GM18907 (cell line): Measurements from ENCODE around the gene RBFOX2.

ENCODE experiments used
- ATAC-seq: cut with Tn5 transposase; IDR thresholded peaks from one replicate; pipeline ENCODE4 v1.9.1; 2021; ENCODE audit warnings: mild to moderate bottlenecking, moderate library complexity; ENCODE audit not compliant: unreplicated experiment

The RBFOX2 gene

DNA sequence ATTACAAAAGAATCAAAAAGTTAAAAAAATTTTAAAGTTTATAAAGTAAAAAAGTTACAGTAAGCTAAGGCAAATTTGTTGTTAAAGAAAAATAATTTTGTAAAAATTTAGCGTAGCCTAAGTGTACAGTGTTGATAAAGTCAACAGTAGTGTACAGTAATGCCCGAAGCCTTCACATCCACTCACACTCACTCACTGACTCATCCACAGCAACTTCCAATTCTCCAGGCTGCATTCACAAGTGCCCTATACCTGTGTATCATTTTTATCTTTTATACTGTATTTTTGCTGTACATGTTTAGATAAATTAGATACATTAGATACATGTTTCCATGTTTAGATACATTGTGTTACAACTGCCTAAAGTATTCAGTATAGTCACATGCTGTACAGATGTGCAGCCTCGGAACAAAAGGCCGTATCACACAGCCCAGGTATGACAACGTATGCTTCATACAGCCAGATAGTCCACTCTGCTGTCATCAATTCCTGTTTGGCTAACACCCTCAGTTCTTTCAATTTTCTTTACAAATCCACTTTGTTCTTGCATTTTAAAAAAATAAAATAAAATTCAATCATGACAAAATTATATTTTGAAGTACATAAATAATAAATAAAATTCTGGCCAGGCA is 80.7 kb downstream of the RBFOX2 start:
- ATAC-seq, result no peak

DNA sequence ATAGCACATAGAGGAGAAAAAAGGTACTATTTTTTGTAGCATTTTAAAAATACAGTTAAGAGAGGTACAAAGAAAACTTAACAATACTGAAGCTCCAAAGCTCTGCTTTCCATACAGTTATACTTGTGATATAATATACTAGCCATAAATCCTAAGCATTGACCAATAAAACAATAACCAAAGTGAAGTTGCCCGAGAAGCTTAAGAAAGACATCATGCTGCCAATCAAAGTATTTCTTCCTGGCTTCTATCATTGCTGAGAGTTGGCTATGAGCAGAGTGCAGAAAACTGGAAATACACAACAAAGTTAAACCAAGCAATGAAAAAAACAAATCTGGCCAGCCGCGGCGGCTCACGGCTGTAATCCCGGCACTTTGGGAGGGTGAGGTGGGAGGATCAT is 84.2 kb downstream of the RBFOX2 start:
- no peak for ATAC-seq

DNA sequence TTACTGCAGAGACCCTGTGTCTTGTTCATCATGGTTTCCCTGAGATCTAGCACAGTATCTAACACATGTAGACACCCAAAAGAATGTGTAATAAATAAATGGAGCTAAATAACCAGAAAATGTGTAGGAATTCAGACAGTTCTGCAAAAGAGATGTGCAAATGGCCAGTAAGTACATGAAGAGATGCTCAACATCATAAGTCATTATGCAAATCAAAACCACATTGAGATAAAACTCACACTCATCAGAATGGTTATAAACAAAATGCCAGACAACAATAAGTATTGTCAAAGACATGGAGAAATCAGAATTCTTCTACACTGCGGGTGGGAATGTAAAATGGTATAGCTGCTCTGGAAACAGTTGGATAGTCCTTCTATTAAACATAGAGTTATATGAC is 88.5 kb downstream of the RBFOX2 start:
- ATAC-seq, result no peak

DNA sequence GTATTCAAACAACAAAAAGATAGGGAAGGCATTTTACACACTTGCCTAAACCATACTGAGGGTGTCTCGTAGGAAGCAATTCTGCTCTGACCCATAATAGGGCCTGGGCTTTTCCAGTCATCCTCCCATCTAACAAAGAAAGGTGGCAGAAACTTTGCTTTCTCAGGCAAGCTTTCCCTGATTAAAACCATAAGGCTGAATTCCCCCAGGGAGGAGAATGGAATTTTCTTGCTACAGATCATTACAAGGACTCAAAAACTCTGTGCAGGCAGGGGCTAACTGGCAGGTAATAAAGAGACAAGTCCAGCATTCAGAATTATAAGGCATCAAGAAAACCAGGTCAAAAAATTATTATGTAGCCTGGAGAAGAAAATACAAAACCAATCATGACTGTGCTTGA is 90.4 kb downstream of the RBFOX2 start:
- no peak for ATAC-seq

DNA sequence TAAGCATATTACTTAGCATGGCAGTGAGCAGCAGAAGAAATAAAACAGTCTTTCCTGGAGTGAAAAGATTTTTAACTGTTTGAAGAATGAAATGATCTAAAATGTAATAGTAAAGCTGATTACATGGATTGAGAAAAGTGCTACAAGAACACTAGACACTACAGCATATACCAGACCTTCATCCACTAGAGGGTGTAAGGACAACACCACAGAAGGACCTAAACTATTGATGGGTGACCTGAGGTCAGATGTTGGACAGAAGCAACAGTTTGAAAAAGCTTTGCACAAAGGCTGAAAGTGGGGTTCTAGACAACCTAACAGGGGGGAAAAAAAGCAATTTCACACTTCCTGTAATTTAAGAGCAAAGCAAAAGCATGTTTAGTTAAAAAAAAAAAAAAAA is 97.7 kb downstream of the RBFOX2 start:
- ATAC-seq, result no peak

DNA sequence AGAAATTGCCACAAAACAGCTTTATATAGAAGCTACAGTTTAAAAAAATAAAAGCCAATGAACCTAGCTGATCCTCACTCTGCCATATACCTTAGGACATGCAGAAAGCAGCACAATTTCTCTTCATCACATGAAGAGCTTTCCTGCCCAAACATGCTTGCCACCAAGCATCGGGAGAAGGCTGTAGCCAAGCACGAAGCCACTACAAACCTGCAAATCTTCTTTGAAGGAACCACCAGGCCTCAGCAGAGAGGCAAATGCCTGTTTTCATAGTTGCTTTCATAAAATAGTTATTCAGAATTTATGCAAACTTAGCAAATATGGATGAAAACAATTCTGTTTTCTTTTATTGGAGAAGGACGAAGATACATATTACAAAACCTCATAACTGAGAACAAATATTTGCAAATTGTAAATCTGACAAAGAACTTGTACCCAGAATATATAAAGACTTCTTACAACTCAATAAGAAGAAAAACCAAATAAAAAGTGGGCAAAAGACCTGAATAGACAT is 100.3 kb downstream of the RBFOX2 start:
- ATAC-seq, result no peak

DNA sequence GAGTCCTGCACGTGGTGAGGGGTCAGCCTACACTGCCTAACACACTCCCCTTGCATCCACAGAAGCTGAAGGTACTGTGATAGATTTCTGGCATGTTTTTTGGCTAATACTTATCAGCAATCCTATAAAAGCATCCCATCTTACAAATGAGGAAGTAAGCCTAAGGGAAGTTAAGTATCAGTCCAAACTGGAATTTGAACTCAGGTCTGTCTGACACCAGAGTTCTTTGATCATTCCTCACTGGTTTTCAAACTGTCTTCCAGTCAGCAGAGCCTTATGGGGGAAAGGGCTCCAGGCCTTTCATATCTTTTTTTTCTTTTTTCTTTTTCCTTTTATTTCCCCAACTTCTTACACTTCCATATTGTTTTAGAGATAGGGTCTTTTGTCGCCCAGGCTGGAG is 105.6 kb downstream of the RBFOX2 start:
- no peak for ATAC-seq

DNA sequence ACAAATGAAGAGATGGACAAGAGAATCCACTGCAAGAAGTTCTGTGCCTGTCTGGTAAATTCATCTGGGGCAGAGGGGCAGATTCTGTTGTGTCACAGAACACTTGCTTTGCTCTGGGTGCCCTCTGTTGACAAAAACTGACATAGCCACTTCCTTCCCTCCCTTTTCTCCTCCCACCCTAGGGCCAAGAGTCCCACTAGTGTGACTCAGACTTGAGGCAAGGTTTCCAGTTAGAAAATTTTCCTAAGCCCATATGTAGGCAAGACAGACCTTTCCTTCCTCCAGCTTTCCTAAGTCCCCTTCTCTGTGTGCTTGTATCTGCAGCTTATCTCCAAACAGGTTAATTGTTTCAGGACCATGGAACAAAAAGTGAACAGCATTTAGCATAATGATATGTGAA is 106.8 kb downstream of the RBFOX2 start:
- no peak for ATAC-seq

DNA sequence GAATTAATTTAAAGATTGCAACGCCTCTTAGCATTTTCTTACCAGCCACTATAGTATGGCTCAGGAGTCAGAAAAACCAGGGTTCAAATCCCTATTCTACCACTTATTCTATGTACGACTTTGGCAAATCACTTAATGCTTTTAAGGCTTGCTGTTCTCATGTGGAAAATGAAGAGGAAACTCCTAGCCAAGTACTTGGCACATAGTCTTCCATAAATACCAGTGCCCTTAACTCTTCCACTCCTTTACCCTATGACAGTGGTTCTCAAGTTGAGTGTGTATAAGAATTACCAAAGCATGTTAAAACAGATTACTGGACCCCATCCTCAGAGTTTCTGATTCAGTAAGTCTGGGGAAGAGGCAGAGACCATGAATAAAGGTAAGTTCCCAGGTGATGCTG is 107.6 kb downstream of the RBFOX2 start:
- no peak for ATAC-seq

DNA sequence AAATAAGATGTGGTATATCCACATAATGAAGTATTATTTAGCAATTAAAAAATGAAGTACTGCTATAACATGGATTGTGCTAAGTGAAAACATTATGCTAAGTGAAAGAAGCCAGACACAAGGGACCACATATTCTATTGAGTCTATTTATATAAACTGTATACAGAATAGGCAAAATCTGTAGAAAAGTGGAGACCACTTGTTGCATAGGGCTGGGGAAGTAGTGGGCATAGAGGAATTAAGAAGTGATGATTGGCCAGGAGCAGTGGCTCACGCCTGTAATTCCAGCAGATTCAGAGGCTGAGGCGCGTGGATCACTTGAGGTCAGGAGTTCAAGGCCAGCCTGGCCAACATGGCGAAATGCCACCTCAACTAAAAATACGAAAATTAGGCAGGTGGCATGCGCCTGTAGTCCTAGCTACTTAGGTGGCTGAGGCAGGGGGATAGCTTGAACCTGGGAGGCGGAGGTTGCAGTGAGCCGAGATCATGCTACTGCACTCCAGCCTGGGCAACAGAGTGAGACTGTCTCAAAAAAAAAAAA is 109.6 kb downstream of the RBFOX2 start:
- no peak for ATAC-seq

DNA sequence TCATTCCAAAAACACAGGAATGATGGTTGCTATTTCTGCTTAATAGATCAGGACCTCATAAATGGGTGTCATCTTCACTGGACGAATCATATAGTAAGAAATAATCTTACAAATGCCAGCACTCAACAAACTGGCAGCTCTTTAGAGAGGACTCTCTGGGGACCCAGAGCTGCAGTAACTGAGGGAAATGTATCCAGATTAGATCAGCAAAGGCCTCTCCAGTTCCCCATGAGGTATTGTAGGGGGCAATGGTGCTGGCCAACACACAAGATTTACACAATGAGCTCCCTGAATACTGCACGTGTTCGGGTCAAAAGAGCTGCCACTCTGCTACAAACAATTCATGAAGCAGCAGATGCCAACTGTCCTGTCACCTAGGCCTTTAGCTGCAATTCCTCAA is 110.2 kb downstream of the RBFOX2 start:
- no peak for ATAC-seq

DNA sequence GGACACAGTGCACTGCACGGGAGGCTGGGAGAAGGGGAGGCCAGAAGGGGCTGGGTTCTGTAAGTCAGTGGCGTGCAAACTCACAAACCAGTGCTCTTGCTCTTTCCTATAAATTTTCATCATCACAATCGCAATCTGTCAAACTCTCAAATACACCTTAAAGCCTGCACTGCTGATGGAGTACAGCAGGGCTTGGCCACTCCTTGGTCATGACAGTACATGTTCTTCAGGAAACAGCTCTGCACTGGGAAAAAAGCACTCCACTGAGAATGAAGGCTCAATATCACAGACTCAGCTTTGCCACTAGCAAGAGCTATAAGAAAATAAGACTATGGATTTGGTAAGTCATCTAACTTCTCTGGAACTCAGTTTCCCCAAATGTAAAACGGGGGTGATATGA is 111.0 kb downstream of the RBFOX2 start:
- no peak for ATAC-seq

DNA sequence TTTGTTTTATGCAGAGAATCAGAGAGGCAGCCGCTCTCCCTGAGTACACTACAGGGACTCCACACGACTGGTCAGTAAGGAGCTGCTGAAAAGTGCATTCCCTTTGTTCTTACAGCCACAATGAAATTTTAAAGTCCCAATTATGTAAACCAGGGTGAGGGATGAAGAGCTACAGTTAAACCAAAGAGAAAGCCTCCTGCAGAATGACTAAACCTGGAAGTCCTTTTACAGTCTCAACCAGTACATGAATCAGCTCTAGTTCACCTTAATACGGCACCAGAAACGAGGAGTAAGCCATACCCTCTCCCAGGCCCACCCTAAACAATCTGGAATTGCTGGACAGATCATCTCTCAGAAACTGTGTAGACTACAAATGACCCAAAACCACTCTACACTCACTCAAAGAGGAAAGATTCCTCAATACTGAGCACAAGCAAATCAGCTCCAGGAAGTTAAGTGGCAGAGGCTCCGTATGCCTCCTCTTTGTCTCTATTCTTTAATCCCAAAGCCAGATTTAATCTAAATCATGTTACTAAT is 113.1 kb downstream of the RBFOX2 start:
- ATAC-seq, result no peak

DNA sequence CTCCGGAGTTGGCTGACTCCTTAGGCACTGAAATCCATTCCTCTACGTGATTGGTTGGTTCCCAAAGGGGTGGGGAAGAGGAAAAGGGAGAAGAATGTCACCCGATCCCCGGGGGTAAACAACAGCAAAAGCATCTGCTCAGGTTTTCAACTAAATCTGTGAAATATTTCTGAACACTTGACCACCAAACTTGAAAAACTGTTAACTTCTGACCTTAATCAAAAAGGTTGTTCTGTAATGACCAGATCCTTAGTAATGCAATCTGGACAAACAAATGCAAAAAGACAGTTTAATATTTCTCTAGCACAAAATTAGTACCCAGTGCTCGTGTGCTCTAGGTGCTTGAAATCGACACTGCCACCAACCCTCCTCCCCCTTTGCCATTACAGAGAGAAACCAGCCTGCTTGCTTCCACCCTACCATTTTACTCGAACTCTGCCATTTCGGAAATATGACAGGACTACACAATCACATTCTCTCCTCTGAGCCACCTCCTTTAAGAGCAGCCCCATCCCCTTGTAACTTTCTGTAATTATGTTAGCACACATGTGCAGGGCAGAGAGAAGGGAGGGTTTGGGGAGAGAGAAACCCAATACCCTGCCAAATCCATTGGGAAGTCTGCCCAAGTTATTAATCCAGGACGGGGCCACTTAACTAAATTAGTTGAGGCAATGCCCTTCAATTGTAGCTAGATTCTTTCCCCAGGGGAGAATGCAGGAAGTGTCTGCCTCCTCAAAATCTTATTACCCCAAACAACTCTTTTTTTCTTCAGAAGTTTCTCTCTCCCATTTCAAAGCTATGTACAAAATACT is 113.8 kb downstream of the RBFOX2 start:
- ATAC-seq, result no peak

DNA sequence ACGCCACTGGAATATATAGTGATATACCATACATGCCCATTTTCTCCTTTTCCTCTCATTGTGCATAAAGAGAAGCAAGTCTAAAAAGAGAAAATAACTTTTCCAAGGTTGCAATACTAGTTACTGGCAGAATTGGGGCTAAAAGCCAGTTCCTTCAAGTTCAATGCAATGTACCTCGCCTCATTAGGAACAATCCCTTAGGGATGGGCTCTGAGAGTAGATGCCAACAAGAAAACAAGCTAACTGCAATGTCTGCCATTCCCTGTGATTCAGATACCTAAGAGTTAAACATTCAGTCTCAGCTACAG is 114.3 kb downstream of the RBFOX2 start:
- ATAC-seq, result no peak

DNA sequence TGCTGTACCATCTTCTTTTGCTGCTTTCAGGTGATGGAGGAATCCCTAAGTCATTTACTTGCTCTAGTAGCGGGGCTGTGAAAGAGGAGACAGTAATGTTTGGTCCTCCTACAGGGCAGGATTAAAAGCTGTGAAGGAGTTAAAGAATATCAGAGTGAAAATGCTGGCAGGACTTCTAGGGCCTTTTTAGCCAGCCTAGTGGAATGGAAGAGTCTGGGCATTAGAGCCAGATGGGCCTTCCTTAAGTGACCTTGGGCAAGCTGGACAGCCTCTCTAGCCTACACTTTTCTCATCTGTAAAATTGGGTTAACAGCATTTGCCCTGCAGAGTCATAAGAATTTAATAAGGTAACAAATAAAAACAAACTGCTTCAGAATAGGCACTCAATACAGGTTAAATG is 114.7 kb downstream of the RBFOX2 start:
- ATAC-seq, result no peak

DNA sequence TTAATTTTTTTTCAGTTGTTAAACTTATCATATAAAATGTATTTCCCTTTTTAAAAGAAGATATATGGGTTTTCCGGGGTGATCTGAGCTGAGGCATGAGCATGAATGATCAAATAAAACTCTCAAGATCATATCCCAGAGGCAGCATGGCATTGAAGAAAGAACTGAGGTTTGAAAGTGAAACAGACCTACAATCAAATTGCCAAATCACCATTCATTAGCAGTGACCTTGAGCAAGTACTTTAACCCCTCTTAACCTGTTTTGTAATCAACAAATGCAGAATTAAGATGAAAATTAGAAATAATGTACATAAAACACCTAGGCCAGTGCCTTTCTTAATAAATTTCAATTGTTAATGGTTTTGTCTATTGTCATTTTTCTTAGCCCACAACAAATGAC is 116.0 kb downstream of the RBFOX2 start:
- ATAC-seq, result no peak

DNA sequence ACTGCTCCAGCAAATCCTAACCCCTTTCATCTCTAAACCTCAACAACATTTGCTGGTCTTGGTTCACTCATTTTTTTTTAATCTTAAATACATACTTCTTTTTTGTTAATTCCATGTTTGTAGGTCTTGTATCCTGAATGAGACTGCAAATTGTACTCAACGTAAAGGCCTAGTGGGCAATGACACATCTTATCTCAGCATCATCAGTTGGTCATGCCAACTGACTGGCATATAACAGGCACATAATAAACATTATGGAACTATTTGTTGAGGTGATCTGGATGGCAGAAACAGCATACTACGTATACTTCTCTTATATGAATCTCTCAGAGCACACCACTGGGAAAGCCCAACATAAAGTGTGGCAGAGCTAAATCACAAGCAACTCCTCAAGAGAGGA is 116.7 kb downstream of the RBFOX2 start:
- no peak for ATAC-seq

DNA sequence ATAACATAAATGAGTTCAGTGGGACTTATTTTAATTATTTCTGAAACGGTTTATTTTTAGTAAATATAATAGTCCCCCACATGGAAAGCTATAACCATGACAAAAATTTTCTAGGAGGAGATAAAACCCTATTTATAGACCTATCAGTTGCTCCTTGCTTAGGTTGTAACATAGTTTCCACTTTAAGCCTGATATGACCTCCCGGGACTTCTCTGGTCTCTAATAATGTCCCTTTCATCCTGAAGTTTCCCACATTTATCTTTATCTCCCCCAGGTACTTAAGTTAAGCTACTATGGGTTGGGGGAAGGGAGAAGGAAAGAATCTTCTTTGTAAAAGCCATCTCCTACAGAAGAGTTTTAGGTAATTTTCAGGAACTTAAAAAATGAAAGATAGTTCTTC is 117.7 kb downstream of the RBFOX2 start:
- ATAC-seq, result no peak

DNA sequence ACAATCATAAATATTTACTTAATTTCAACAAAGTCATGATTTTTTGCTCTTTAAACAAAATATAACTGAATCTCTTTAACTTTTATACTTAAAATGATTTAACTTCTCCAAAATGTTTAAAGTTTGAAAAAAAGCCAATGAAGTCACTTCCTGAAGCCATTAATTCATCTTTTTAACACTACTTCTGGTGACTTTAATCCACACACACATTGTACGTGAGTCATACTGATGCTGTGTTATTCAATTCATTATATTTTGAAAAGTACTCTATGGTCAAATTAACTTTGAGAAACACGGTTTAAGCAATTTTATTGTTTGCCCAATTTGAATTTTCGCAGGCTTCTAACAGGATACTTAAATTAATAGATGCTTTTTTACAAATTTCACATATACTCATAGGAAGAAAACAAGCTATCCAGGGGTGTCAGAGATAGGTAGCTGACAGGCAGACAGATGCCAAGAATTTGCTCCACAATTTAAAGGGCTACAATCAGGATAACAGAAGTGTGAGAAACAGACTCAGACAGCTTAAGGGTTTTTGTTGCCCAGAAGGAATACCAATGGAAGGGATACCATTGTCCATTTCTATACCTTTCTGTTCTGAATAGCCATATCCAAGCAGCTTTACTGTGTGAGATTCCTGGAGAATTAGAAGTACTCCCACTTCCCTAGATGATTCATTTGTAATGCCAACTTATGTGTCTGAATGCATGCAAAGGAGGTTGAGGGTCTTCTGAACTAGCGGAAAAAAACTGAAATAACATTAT is 118.4 kb downstream of the RBFOX2 start:
- ATAC-seq, result no peak

DNA sequence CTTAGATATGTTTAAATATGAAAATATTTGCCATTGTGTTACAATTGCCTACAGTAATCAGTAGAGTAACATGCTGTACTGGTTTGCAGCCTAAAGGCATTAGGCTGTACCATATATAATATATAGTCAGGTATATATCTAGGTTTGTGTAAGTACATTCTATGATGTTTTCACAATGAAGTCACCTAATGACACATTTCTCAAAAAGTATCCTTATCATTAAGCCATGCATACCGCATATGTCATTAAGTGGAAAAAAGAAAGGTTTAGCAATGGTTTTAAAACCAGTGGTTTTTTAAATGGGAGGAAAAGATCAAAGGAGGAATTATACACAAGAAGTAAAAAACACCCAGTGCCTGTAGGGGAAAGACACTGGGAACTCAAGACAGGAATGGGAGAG is 122.7 kb downstream of the RBFOX2 start:
- ATAC-seq, result no peak
